ENCODE results near the gene GDI1. TPM values are rescaled to one million over a fixed set of nuclear protein-coding genes. Genes with fewer than 3 reads are reported as not detected.

Gene GDI1
- total RNA-seq, 2 donors from 2014 or later, result 120 to 165 TPM

- H3K4me3 Mint-ChIP-seq, result peak overlapping the region; percentile 85
- no peaks in the 10 kb centered on the region for H3K9me3 Mint-ChIP-seq
- no peak for ATAC-seq (replicated peaks)
- no peaks in the 10 kb centered on the region for H3K27me3 Mint-ChIP-seq
- H3K27ac Mint-ChIP-seq, result no peak overlapping the region
- peaks cover 6% of the 10 kb centered on the region for H3K4me1 Mint-ChIP-seq
- H3K36me3 Mint-ChIP-seq (ENCODE audit: low read depth), result peaks cover 7% of the 10 kb centered on the region
Observed at GRCh38 chrX:154426916-154427770, 9.8 kb upstream of the GDI1 start.

GRCh38 chrX:154428176-154429171 is 8.5 kb upstream of the GDI1 start, which contains the start of gene ATP6AP1:
Gene ATP6AP1 (plus strand): TSS chrX:154428677. CDS start chrX:154428693, 16 bp downstream.
- peaks cover 14% of the 10 kb centered on the region for H3K36me3 Mint-ChIP-seq (ENCODE audit: low read depth)
- ATAC-seq (replicated peaks), result peak; percentile 99
- peak within 1 kb of the TSS; percentile 85 for H3K4me3 Mint-ChIP-seq
- H3K9me3 Mint-ChIP-seq, result no peaks in the 10 kb centered on the region
- H3K27ac Mint-ChIP-seq, result peak within 1 kb of the TSS; percentile 73
- H3K27me3 Mint-ChIP-seq, result no peaks in the 10 kb centered on the region
- H3K4me1 Mint-ChIP-seq, result peaks cover 6% of the 10 kb centered on the region

GRCh38 chrX:154429711-154430110 is 7.2 kb upstream of the GDI1 start:
- Mint-ChIP-seq H3K27ac (peak overlapping the region; percentile 25), H3K27me3 (no peaks in the 10 kb centered on the region), H3K9me3 (no peaks in the 10 kb centered on the region), H3K4me3 (peak overlapping the region; percentile 85), H3K4me1 (peaks cover 6% of the 10 kb centered on the region), H3K36me3 (ENCODE audit: low read depth) (peaks cover 22% of the 10 kb centered on the region)
- peak; percentile 29 for ATAC-seq (replicated peaks)

DNA sequence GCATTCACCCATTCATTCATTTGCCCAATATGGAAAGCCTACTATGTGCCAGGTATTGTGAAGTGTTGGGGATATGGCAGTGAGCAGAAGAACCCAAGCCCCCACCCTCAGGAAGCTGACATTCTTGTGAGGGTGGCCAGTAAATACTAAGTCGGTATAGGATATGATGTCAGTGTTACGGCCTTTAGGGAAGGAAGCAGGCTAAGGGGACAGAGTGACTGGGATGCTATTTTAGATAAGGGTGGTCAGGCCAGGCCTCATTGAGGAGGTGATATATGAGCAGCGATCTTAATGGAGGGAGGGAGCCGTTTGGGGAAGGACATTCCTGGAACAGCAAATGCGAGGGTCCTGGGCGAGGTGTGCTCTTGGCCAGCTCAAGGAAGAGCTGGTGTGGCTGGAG is 6.5 kb upstream of the GDI1 start:
- H3K36me3 Mint-ChIP-seq (ENCODE audit: low read depth), result peaks cover 22% of the 10 kb centered on the region
- ATAC-seq (replicated peaks), result no peak

DNA sequence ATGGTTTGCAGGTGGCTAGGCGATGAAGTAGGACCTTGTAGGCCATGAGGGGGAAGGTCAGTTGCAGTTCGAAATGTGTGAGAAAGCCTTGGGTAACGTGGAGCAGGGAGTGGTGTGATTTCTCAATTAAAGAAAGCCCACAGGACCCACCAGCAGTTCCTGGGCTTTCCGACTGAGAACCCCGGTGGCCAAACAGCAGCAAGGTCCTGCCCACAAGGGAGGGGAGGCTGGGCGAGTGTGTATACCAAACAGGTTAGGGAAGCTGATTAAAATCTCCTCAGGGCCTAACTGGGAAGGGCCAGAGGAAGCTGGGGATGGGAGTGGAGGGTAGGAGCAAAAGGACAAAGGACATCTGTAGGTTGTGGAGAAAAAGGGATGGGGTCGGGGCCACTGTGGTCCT is 6.0 kb upstream of the GDI1 start:
- peak overlapping the region; percentile 54 for H3K27ac Mint-ChIP-seq
- H3K4me1 Mint-ChIP-seq, result peaks cover 8% of the 10 kb centered on the region
- no peak for ATAC-seq (replicated peaks)
- H3K9me3 Mint-ChIP-seq, result no peaks in the 10 kb centered on the region
- H3K4me3 Mint-ChIP-seq, result peak overlapping the region; percentile 85
- no peaks in the 10 kb centered on the region for H3K27me3 Mint-ChIP-seq
- peaks cover 27% of the 10 kb centered on the region for H3K36me3 Mint-ChIP-seq (ENCODE audit: low read depth)

More for the DNA sequence above, 6.5 kb upstream of the GDI1 start:
- Mint-ChIP-seq H3K4me3 (peak overlapping the region; percentile 85), H3K27me3 (no peaks in the 10 kb centered on the region), H3K27ac (peak overlapping the region; percentile 54), H3K9me3 (no peaks in the 10 kb centered on the region), H3K4me1 (peaks cover 6% of the 10 kb centered on the region)

- Mint-ChIP-seq H3K36me3 (ENCODE audit: low read depth) (peaks cover 31% of the 10 kb centered on the region), H3K27me3 (no peaks in the 10 kb centered on the region), H3K27ac (no peak overlapping the region), H3K4me3 (no peak overlapping the region), H3K4me1 (peaks cover 12% of the 10 kb centered on the region), H3K9me3 (no peaks in the 10 kb centered on the region)
- no peak for ATAC-seq (replicated peaks)
Observed at GRCh38 chrX:154431341-154431740, 5.6 kb upstream of the GDI1 start.

DNA sequence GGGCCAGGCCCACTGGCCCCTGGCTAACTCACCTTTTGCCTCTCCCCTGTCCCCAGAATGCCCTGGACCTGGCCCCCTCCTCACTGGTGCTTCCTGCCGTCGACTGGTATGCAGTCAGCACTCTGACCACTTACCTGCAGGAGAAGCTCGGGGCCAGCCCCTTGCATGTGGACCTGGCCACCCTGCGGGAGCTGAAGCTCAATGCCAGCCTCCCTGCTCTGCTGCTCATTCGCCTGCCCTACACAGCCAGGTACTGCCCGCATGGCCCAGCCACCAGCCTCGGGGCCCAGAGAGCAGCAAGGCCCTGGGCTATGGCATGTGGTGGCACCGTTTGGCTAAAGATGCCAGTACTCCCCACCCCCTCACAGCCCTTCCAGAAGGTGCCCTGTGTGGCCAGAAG is 4.7 kb upstream of the GDI1 start:
- no peak for ATAC-seq (replicated peaks)
- Mint-ChIP-seq H3K9me3 (no peaks in the 10 kb centered on the region), H3K4me3 (no peak overlapping the region), H3K36me3 (ENCODE audit: low read depth) (peaks cover 35% of the 10 kb centered on the region), H3K4me1 (peaks cover 12% of the 10 kb centered on the region), H3K27me3 (no peaks in the 10 kb centered on the region), H3K27ac (no peak overlapping the region)

- Mint-ChIP-seq H3K4me3 (no peak overlapping the region), H3K9me3 (no peaks in the 10 kb centered on the region), H3K4me1 (peaks cover 12% of the 10 kb centered on the region), H3K27me3 (no peaks in the 10 kb centered on the region), H3K36me3 (ENCODE audit: low read depth) (peaks cover 49% of the 10 kb centered on the region), H3K27ac (no peak overlapping the region)
- ATAC-seq (replicated peaks), result no peak
Observed at GRCh38 chrX:154433605-154434004, 3.3 kb upstream of the GDI1 start.

DNA sequence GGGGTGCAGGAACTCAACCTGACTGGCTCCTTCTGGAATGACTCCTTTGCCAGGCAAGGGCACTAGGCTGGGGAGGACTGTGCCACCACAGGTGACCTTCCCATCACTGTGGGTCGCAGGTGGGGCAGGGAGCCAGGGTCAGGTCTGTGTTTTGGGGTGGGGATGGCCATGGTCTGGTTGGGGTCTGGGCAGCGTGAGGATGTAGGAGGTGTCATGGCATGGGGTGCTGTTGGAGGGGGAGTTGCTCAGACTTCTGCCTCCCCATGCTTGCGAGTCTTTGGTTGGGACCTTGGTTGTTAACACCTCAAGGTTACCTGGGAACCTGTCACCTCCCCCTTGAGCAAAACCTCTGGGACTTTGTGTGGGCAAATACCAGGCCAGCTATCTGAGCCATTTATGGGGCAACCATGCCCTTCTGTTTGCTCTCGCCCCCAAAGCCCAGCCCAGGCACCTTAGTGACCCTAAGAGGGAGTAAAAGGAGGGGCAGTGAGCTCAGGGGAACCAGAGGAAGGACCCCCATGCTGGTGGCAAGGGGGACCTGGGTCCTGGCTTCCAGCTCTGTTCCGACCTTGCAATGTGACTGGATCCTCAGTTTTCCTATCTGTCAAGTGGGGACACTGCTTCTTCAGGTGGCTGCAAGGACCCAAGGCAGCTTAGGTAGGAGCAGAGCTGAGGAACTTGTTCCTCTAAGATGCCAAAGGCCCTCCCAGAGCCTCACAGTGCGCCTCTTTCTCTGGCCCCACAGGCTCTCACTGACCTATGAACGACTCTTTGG is 2.4 kb upstream of the GDI1 start:
- Mint-ChIP-seq H3K36me3 (ENCODE audit: low read depth) (peaks cover 58% of the 10 kb centered on the region), H3K4me3 (no peak overlapping the region), H3K4me1 (peaks cover 12% of the 10 kb centered on the region), H3K27ac (no peak overlapping the region), H3K27me3 (no peaks in the 10 kb centered on the region), H3K9me3 (no peaks in the 10 kb centered on the region)
- no peak for ATAC-seq (replicated peaks)

DNA sequence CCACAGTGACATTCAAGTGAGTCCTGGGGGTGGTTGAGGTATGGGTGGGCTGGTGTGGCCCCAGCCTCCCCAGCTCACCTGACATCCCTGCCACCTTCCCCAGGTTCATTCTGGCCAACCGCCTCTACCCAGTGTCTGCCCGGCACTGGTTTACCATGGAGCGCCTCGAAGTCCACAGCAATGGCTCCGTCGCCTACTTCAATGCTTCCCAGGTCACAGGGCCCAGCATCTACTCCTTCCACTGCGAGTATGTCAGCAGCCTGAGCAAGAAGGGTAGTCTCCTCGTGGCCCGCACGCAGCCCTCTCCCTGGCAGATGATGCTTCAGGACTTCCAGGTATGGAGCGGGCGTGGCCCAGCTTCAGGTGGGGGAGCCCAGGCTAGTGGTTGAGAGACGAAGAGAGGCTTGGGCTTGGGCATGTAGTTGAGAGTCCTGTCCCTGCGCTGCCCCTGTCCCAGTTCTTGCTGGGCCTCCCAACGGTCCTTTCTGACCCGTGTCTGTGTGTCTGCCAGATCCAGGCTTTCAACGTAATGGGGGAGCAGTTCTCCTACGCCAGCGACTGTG is 1.7 kb upstream of the GDI1 start:
- Mint-ChIP-seq H3K27ac (no peak overlapping the region), H3K4me3 (no peak overlapping the region), H3K27me3 (no peaks in the 10 kb centered on the region), H3K9me3 (no peaks in the 10 kb centered on the region), H3K4me1 (peaks cover 12% of the 10 kb centered on the region), H3K36me3 (ENCODE audit: low read depth) (peaks cover 65% of the 10 kb centered on the region)
- no peak for ATAC-seq (replicated peaks)

DNA sequence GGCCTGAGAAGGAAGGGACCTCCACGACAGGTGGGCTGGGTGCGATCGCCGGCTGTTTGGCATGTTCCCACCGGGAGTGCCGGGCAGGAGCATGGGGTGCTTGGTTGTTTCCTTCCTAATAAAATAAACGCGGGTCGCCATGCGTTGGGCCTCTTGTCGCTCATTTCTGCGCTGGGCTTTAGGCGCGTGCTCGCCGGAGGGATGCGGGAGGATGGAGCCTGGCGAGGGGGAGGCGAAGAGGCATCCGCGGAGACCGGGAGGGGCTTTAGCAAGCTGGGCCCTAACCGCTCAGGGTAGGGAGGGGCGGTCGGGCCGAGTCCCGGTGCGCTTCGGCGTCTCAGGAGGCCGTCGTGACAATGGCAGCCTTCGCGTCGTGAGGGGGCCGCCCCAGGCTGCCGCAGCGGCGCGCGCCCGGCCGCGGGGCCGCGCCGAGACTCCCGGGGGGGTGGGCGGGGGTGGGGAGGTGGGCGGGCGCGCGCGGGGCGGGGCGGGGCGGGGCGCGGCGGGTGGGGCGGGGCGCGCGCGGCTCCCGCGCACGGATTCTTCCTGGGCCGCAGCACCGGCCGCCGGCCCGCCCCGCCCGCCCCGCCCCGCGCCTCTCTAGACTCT is 476 bp upstream of the GDI1 start:
- Mint-ChIP-seq H3K36me3 (ENCODE audit: low read depth) (peaks cover 69% of the 10 kb centered on the region), H3K27ac (peak overlapping the region; percentile 86), H3K9me3 (no peaks in the 10 kb centered on the region), H3K4me3 (peak overlapping the region; percentile 82), H3K27me3 (no peaks in the 10 kb centered on the region), H3K4me1 (peaks cover 6% of the 10 kb centered on the region)
- peak; percentile 76 for ATAC-seq (replicated peaks)

DNA sequence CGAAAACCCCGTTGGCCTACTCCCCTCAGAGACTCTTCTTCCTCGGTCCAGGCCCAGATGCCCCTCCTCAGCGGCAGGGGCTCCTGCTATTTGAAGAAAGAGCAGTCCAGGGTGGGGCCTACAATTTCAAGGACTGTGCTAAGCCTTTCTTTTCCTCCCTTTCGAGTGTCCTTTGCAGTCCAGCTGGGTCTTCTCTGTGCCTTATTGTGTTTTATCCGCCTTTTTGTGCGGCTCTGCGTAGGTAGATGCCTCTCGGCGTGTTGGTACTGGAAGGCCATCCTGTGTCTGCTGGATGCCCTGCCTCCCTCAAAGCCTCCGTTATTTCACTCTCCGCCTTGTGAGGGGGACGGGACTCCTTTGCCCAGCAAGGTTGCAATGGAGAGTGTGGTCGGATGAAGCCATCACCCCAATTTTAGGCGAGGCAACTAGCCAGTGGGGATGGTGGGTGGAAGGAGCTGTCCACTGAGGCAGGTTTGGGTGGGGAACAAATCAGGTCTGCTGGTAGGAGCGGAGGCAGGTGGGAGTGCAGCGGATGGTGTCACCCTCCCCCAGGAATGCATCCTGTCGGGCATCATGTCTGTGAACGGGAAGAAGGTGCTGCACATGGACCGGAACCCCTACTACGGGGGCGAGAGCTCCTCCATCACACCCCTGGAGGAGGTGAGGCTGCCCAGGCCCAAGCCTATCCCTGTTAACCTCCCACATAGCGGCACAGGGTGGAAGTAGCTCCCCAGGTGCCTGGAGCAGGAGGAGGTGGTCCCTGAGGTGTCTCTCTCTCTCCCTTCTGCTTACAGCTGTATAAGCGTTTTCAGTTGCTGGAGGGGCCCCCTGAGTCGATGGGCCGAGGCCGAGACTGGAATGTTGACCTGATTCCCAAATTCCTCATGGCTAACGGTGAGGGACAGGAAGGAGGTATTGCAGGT is 1.3 kb downstream of the GDI1 start:
- peak overlapping the region; percentile 91 for H3K4me3 Mint-ChIP-seq
- peak overlapping the region; percentile 91 for H3K27ac Mint-ChIP-seq
- H3K36me3 Mint-ChIP-seq (ENCODE audit: low read depth), result peaks cover 82% of the 10 kb centered on the region
- no peaks in the 10 kb centered on the region for H3K9me3 Mint-ChIP-seq
- no peaks in the 10 kb centered on the region for H3K27me3 Mint-ChIP-seq
- H3K4me1 Mint-ChIP-seq, result peaks cover 6% of the 10 kb centered on the region
- no peak for ATAC-seq (replicated peaks)
